Measurements from ENCODE around the gene PIGL.

GRCh38 chr17:16374146-16374938 is 157.3 kb downstream of the PIGL start:
- TF ChIP-seq CTCF (IDR thresholded peaks at IDR 0.05) (no peak), EP300 (IDR thresholded peaks at IDR 0.05; ENCODE audit: low read depth) (no peak), POLR2A (IDR thresholded peaks at IDR 0.05) (no peak)

Measured in transverse colon (tissue), 3 donors.